Measurements from ENCODE around the gene DMRT2. TPM values are rescaled to one million over a fixed set of nuclear protein-coding genes. Genes with fewer than 3 reads are reported as not detected.

DMRT2 gene
- total RNA-seq, 1 donor from 2014 or later = 0.46 TPM

DNA sequence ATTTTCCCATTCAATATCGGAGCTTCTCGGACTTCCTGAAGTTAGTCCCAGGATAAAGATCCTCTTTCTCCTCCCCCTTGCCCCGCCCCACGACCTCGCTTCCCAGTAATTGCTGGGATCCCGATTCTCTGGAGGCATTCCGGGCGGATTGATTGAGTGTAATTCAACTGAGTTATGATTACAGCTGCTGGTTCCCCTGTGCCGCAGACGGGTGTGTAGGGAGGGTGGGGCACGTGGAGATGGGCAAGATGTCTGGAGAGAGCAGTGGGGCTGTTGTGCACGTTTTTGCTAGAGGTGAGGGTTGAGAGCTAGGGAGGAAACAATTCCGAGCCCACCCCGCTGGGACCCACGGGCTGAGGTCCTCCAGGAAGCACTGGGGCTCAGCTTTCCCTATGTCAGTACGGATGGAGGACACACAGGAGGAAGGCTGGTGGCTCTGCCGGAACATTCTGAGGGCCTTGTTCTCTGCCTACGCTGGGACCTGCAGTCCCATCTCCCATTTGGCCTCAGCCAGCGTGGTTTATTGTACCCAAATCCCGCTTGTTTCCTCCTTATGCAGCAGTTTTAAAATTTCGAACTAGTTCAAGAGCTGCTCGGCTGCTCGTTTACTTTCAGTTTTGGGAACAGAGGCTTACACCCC, 2.4 kb upstream of the DMRT2 start:
- Histone ChIP-seq H3K36me3 (no peaks in the 10 kb centered on the region), H3K27me3 (peaks cover 100% of the 10 kb centered on the region), H3K4me1 (peaks cover 40% of the 10 kb centered on the region), H3K9me3 (no peaks in the 10 kb centered on the region), H3K4me3 (peak overlapping the region; percentile 49), H3K27ac (no peak overlapping the region)
- no peak for ATAC-seq
- no peak for DNase-seq
- intact Hi-C loops (cut with DNase I) = no loop called here
- TF ChIP-seq, protein P1, sequence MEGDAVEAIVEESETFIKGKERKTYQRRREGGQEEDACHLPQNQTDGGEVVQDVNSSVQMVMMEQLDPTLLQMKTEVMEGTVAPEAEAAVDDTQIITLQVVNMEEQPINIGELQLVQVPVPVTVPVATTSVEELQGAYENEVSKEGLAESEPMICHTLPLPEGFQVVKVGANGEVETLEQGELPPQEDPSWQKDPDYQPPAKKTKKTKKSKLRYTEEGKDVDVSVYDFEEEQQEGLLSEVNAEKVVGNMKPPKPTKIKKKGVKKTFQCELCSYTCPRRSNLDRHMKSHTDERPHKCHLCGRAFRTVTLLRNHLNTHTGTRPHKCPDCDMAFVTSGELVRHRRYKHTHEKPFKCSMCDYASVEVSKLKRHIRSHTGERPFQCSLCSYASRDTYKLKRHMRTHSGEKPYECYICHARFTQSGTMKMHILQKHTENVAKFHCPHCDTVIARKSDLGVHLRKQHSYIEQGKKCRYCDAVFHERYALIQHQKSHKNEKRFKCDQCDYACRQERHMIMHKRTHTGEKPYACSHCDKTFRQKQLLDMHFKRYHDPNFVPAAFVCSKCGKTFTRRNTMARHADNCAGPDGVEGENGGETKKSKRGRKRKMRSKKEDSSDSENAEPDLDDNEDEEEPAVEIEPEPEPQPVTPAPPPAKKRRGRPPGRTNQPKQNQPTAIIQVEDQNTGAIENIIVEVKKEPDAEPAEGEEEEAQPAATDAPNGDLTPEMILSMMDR (IDR thresholded peaks at IDR 0.05) = no peak

DNA sequence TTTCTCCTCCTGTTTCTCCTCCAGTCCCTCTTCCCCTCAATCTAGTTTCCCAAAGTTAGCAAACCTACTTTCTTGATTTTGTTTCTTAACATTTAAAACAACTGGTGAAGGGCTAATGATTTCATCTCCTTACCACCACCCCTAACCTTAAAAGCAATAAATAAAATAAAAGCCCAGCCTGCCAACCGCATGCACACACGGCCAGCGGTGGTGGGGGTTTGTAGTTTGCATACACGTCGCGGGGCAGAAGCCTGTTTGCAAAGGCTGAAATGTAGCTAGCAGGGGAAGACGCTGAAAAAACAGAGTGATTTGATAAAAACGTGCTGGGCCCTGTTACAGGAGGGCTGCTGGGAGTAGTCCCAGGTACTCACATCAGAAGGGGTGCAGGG, 1.9 kb upstream of the DMRT2 start:
- Histone ChIP-seq H3K9me3 (no peaks in the 10 kb centered on the region), H3K4me3 (peak overlapping the region; percentile 49), H3K4me1 (peaks cover 40% of the 10 kb centered on the region), H3K36me3 (no peaks in the 10 kb centered on the region), H3K27me3 (peaks cover 100% of the 10 kb centered on the region), H3K27ac (no peak overlapping the region)
- DNase-seq (no peak), ATAC-seq (no peak)
- intact Hi-C loops (cut with DNase I) = no loop called here
- TF ChIP-seq, protein P1 (IDR thresholded peaks at IDR 0.05) = no peak

DNA sequence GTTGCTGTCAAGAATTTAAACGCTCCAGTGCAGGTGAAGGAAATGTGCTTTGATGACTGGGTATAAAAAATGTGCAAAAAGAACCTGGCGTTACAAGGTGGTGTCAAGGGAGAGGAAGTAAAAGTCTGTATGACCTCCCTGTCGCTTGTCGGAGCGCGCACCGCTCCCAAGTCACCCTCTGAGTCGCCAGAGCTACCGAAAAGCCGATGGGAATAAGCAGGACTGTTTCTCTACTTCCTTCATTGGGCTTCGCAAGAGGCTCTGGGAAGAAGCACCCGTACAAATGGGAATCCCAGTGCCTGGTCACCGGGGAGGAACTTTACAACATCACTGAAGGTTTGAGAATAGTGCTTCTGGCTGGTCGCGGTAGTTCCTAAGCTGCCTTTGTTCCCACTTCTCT, 1.3 kb upstream of the DMRT2 start:
- DNase-seq (no peak), ATAC-seq (no peak)
- intact Hi-C loops (cut with DNase I) = no loop called here
- Histone ChIP-seq H3K27ac (no peak overlapping the region), H3K27me3 (peaks cover 100% of the 10 kb centered on the region), H3K4me3 (no peak overlapping the region), H3K36me3 (no peaks in the 10 kb centered on the region), H3K4me1 (peaks cover 40% of the 10 kb centered on the region), H3K9me3 (no peaks in the 10 kb centered on the region)
- TF ChIP-seq, protein P1 (IDR thresholded peaks at IDR 0.05) = no peak

DNA sequence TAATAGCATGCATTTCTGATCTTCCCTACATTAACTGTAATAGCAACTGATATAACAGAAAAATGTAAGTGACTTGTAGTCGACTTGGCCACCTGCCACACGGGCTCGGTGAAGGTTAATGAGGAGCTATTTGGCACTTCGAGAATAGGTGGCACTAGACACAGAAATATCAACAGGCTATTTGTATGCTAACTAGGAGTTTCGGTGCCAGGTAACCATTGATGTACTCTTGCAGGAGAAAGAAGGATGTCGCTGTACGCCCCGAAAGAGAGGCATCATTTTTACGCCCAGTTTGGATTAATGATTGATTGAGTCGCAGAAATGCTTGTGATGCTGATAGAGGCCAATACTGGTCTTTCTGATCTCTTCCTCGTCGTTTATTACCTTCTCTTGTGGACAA, 516 bp upstream of the DMRT2 start:
- peaks cover 40% of the 10 kb centered on the region for H3K4me1 ChIP-seq
- H3K27ac ChIP-seq = no peak overlapping the region
- ATAC-seq (no peak), DNase-seq (no peak)
- intact Hi-C loops (cut with DNase I) = no loop called here
- no peaks in the 10 kb centered on the region for H3K36me3 ChIP-seq
- H3K9me3 ChIP-seq = no peaks in the 10 kb centered on the region
- peaks cover 100% of the 10 kb centered on the region for H3K27me3 ChIP-seq
- peak overlapping the region; percentile 33 for H3K4me3 ChIP-seq
- TF ChIP-seq, protein P1 (IDR thresholded peaks at IDR 0.05) = no peak

DNA sequence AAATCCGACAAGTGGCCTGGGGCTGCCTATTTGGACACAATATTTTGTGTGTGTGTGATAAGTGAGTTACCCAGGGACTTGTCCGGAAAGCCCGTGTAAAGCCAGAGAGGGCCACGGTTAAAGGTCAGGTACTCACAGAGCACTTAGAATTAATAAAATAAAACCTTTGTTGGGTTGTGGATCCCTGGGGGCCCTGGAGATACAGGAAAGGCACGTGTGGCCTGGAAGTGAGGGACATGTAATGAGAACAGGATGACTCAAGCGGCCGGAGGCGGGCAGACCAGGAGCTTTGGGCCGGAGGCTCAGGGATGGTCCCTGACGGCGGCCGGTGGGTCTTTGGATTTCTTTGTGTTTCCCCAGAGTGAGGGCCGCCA, 1.0 kb downstream of the DMRT2 start:
- ATAC-seq = no peak
- Histone ChIP-seq H3K36me3 (no peaks in the 10 kb centered on the region), H3K27me3 (peaks cover 100% of the 10 kb centered on the region), H3K4me3 (peak overlapping the region; percentile 19), H3K27ac (no peak overlapping the region), H3K9me3 (no peaks in the 10 kb centered on the region), H3K4me1 (peaks cover 40% of the 10 kb centered on the region)
- intact Hi-C loops (cut with DNase I) = no loop called here
- no peak for DNase-seq
- TF ChIP-seq, protein P1 (IDR thresholded peaks at IDR 0.05) = no peak

Measured in upper lobe of right lung (tissue), 1 donor.